Memory B cell (primary cell): ENCODE data around the gene MTX1.
"Not testable (repeated sequence)": the region's sequence is repeated elsewhere in the genome, so short reads cannot be mapped to it uniquely, and the experiment has no call there.

ENCODE experiments used
- ATAC-seq: fragments of 150-1000 bp; cut with Tn5 transposase; 2 replicates; pipeline ENCODE4 v1.10.0; 2021; ENCODE audit warnings: low read depth, mild to moderate bottlenecking, moderate library complexity
- DNase-seq, 2 donors: peaks; one replicate each; pipeline ENCODE4 v3.0.0; 2022; ENCODE audit warnings: low spot score in 2 of 2
- H3K27ac Mint-ChIP-seq: one replicate; pipeline ENCODE4 v1.8.0; 2022; ENCODE audit warnings: mild to moderate bottlenecking, moderate library complexity, mixed read lengths
- H3K27me3 Mint-ChIP-seq: one replicate; pipeline ENCODE4 v1.8.0; 2022; ENCODE audit warnings: mixed read lengths
- H3K36me3 Mint-ChIP-seq: one replicate; pipeline ENCODE4 v1.8.0; 2022; ENCODE audit warnings: mild to moderate bottlenecking, mixed read lengths
- H3K4me1 Mint-ChIP-seq: one replicate; pipeline ENCODE4 v1.8.0; 2022; ENCODE audit warnings: mixed read lengths
- H3K4me3 Mint-ChIP-seq: one replicate; pipeline ENCODE4 v1.8.0; 2022; ENCODE audit warnings: mild to moderate bottlenecking, moderate library complexity, mixed read lengths
- H3K9me3 Mint-ChIP-seq: one replicate; pipeline ENCODE4 v1.8.0; 2022; ENCODE audit warnings: mixed read lengths

MTX1 gene, protein sequence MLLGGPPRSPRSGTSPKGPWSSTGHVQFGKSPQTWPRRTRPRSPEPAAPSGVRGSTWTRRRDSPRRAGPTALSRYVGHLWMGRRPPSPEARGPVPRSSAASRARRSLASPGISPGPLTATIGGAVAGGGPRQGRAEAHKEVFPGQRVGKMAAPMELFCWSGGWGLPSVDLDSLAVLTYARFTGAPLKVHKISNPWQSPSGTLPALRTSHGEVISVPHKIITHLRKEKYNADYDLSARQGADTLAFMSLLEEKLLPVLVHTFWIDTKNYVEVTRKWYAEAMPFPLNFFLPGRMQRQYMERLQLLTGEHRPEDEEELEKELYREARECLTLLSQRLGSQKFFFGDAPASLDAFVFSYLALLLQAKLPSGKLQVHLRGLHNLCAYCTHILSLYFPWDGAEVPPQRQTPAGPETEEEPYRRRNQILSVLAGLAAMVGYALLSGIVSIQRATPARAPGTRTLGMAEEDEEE

GRCh38 chr1:155208541-155209311, at the start of gene MTX1:
Gene MTX1, plus strand, starts transcription at chr1:155208695. Its CDS starts 110 bp downstream, at chr1:155208805.
- H3K9me3 Mint-ChIP-seq, result no peaks in the 10 kb centered on the region
- peak within 1 kb of the TSS; percentile 99 for H3K27ac Mint-ChIP-seq
- H3K36me3 Mint-ChIP-seq, result peaks cover 5% of the 10 kb centered on the region
- DNase-seq (peak; percentile 87 to 90), ATAC-seq (peak; percentile 79)
- H3K27me3 Mint-ChIP-seq, result no peaks in the 10 kb centered on the region
- peak within 1 kb of the TSS; percentile 89 for H3K4me3 Mint-ChIP-seq
- H3K4me1 Mint-ChIP-seq, result peaks cover 24% of the 10 kb centered on the region

GRCh38 chr1:155158991-155159390, 49.5 kb upstream of the MTX1 start:
- DNase-seq, result no peak
- Mint-ChIP-seq H3K9me3 (no peaks in the 10 kb centered on the region), H3K4me1 (no peaks in the 10 kb centered on the region), H3K36me3 (no peaks in the 10 kb centered on the region), H3K27me3 (no peaks in the 10 kb centered on the region), H3K27ac (no peak overlapping the region), H3K4me3 (no peak overlapping the region)
- ATAC-seq, result no peak

DNA sequence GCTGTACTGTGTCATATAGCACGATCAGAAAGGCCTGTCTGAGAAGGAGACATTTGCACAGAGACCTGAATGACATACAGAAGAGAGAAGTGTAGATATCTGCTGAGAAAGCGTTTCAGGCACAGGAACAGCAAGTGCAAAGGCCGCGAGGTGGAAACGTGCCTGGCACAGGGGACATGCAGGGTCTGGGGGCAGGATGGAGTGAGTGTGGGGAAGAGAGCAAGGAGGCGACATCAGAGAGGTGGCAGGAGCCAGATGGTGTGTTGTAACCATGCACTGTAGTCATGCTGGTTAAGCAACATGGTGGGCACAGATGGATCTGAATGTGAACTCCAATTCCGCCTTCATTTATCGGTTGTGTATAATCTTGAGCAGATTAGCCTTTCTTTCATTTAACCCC, 48.4 kb upstream of the MTX1 start:
- H3K4me1 Mint-ChIP-seq, result no peaks in the 10 kb centered on the region
- no peaks in the 10 kb centered on the region for H3K36me3 Mint-ChIP-seq
- no peak for ATAC-seq
- H3K27me3 Mint-ChIP-seq, result no peaks in the 10 kb centered on the region
- H3K4me3 Mint-ChIP-seq, result no peak overlapping the region
- H3K9me3 Mint-ChIP-seq, result no peaks in the 10 kb centered on the region
- H3K27ac Mint-ChIP-seq, result no peak overlapping the region
- DNase-seq, result no peak

GRCh38 chr1:155162631-155163030, 45.9 kb upstream of the MTX1 start:
- H3K27ac Mint-ChIP-seq, ATAC-seq, H3K36me3 Mint-ChIP-seq, H3K9me3 Mint-ChIP-seq, DNase-seq, H3K27me3 Mint-ChIP-seq, H3K4me3 Mint-ChIP-seq, H3K4me1 Mint-ChIP-seq: not testable (repeated sequence)

- H3K36me3 Mint-ChIP-seq, H3K9me3 Mint-ChIP-seq, ATAC-seq, DNase-seq, H3K4me3 Mint-ChIP-seq, H3K27me3 Mint-ChIP-seq, H3K27ac Mint-ChIP-seq: not testable (repeated sequence)
- peaks cover 14% of the 10 kb centered on the region for H3K4me1 Mint-ChIP-seq
Observed at GRCh38 chr1:155163785-155164184, 44.7 kb upstream of the MTX1 start.

DNA sequence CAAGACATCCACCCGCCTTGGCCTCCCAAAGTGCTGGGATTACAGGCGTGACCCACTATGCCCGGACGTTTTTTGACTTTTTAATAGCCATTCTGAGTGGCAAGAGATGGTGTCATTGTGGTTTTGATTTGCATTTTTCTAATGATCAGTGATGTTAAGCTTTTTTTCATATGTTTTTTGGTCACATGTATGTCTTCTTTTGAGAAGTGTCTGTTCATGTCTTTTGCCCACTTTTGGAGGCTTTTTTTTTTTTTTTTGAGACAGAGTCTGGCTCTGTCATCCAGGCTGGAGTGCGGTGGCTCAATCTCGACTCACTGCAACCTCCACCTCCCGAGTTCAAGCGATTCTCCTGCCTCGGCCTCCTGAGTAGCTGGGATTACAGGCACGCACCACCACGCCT, 43.9 kb upstream of the MTX1 start:
- H3K4me1 Mint-ChIP-seq, result peaks cover 14% of the 10 kb centered on the region

DNA sequence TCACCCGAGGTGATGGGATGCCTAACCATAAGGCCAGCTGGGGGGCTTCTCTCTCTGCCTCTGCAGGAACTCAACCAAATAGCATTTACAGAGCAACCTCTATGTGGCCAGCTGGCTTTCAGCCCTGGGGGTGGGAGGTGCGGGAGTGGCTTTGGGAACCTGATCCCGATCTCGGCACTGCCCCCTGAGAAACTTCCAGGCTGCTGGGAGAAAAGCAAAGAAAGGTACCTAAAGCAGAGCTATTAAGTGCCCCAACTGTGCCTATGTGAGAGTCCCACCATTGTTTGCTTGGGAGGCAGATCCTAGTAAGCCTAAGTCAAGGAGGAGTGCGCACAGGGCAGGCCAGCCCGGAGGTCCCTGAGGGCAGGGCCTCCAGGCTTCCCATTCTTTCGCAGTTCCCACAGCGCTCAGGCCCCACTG, 42.4 kb upstream of the MTX1 start:
- H3K27ac Mint-ChIP-seq, result no peak overlapping the region
- peaks cover 14% of the 10 kb centered on the region for H3K4me1 Mint-ChIP-seq
- H3K36me3 Mint-ChIP-seq, result peaks cover 10% of the 10 kb centered on the region
- ATAC-seq, result no peak
- no peaks in the 10 kb centered on the region for H3K27me3 Mint-ChIP-seq
- H3K4me3 Mint-ChIP-seq, result no peak overlapping the region
- no peak for DNase-seq
- H3K9me3 Mint-ChIP-seq, result no peaks in the 10 kb centered on the region

More for the DNA sequence above, 43.9 kb upstream of the MTX1 start:
- not testable (repeated sequence) for ATAC-seq, H3K27me3 Mint-ChIP-seq, DNase-seq, H3K36me3 Mint-ChIP-seq, H3K9me3 Mint-ChIP-seq, H3K27ac Mint-ChIP-seq, H3K4me3 Mint-ChIP-seq

DNA sequence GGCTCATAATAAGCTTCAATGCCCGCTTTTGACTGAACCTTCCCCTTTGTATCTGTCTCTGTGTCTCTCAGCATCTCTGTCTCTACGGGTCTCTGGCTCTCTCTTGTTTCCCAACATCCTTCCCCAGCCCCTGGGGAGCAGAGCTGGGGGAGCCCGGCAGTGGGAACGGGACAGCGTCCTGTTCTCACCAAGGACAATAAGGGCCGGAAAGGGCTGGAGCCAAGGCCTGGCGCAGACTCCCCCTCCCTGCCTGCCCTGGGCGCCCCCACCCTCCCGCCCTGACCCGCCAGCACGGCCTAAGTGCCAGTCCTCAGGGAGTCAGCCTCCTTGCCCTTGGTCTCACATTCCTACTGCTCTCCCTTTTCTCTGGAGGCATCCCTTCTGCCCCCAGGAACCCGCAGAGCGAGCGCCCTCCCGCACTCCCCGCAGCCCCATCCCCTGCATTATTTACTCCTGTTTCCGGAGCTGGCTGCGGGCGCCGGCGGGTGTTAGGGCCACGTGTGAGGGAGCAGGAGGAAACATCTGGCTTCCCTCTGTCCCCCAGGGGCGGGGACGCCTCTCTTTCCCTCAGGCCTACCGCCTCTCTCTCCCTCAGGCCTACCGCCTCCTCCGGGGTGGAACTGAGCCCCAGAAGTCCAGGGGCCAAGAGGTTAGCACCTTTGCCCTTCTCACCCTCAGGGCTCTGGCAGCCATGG, 41.9 kb upstream of the MTX1 start:
- no peaks in the 10 kb centered on the region for H3K27me3 Mint-ChIP-seq
- H3K4me3 Mint-ChIP-seq, result peak overlapping the region; percentile 69
- H3K4me1 Mint-ChIP-seq, result peaks cover 14% of the 10 kb centered on the region
- ATAC-seq (no peak), DNase-seq (no peak)
- H3K36me3 Mint-ChIP-seq, result peaks cover 10% of the 10 kb centered on the region
- H3K9me3 Mint-ChIP-seq, result no peaks in the 10 kb centered on the region
- no peak overlapping the region for H3K27ac Mint-ChIP-seq

GRCh38 chr1:155167166-155168104, 41.1 kb upstream of the MTX1 start:
- DNase-seq (peak; percentile 85 to 87), ATAC-seq (peak; percentile 84)
- Mint-ChIP-seq H3K9me3 (no peaks in the 10 kb centered on the region), H3K4me1 (peaks cover 19% of the 10 kb centered on the region), H3K27me3 (no peaks in the 10 kb centered on the region), H3K27ac (no peak overlapping the region), H3K36me3 (peaks cover 10% of the 10 kb centered on the region), H3K4me3 (peak overlapping the region; percentile 69)

- not testable (repeated sequence) for H3K36me3 Mint-ChIP-seq, H3K9me3 Mint-ChIP-seq, DNase-seq, H3K27me3 Mint-ChIP-seq, ATAC-seq, H3K4me3 Mint-ChIP-seq, H3K27ac Mint-ChIP-seq
- H3K4me1 Mint-ChIP-seq, result peaks cover 22% of the 10 kb centered on the region
Observed at GRCh38 chr1:155168105-155168445, 40.4 kb upstream of the MTX1 start.

- Mint-ChIP-seq H3K4me3 (no peak overlapping the region), H3K27ac (no peak overlapping the region)
- ATAC-seq, result no peak
Observed at GRCh38 chr1:155168456-155169210, 39.9 kb upstream of the MTX1 start.

GRCh38 chr1:155169541-155169940, 39.0 kb upstream of the MTX1 start:
- H3K4me1 Mint-ChIP-seq, result peaks cover 33% of the 10 kb centered on the region
- peak overlapping the region; percentile 5 for H3K27ac Mint-ChIP-seq
- H3K27me3 Mint-ChIP-seq, result no peaks in the 10 kb centered on the region
- DNase-seq, result no peak
- no peak overlapping the region for H3K4me3 Mint-ChIP-seq
- ATAC-seq, result no peak
- peaks cover 10% of the 10 kb centered on the region for H3K36me3 Mint-ChIP-seq
- H3K9me3 Mint-ChIP-seq, result no peaks in the 10 kb centered on the region

More at GRCh38 chr1:155168456-155169210, 39.9 kb upstream of the MTX1 start:
- H3K4me1 Mint-ChIP-seq, result peaks cover 26% of the 10 kb centered on the region
- DNase-seq, result no peak
- H3K36me3 Mint-ChIP-seq, result peaks cover 10% of the 10 kb centered on the region
- H3K27me3 Mint-ChIP-seq, result no peaks in the 10 kb centered on the region
- no peaks in the 10 kb centered on the region for H3K9me3 Mint-ChIP-seq
